Activated T-cell treated with anti-CD3 and anti-CD28 coated beads for 48 hours (primary cell): Measurements from ENCODE around the gene OPRL1.

Source experiments
- DNase-seq: peaks from one replicate; pipeline ENCODE4 v3.0.0-alpha.2; 2020; ENCODE audit warnings: low read depth

The OPRL1 gene

GRCh38 chr20:64072498-64073063 is 7.3 kb upstream of the OPRL1 start:
- no peak for DNase-seq

- no peak for DNase-seq
Observed at GRCh38 chr20:64073476-64074183, 6.3 kb upstream of the OPRL1 start.

GRCh38 chr20:64074184-64074789 is 5.6 kb upstream of the OPRL1 start:
- DNase-seq: no peak

- no peak for DNase-seq
Observed at GRCh38 chr20:64074963-64075362, 4.9 kb upstream of the OPRL1 start.

- no peak for DNase-seq
Observed at GRCh38 chr20:64075556-64075955, 4.3 kb upstream of the OPRL1 start.

- DNase-seq: no peak
Observed at GRCh38 chr20:64076061-64076997, 3.6 kb upstream of the OPRL1 start.

GRCh38 chr20:64077094-64077493 is 2.8 kb upstream of the OPRL1 start:
- no peak for DNase-seq

GRCh38 chr20:64077541-64077875 is 2.4 kb upstream of the OPRL1 start:
- DNase-seq: no peak

- no peak for DNase-seq
Observed at GRCh38 chr20:64077876-64078551, 1.9 kb upstream of the OPRL1 start.

GRCh38 chr20:64078934-64079272 is 979 bp upstream of the OPRL1 start:
- DNase-seq: no peak

- peak; percentile 74 for DNase-seq
Observed at GRCh38 chr20:64079273-64080012, 439 bp upstream of the OPRL1 start, which contains the start of gene RGS19. Gene RGS19, minus strand, starts transcription at chr20:64079518. Its CDS starts 2,632 bp downstream, at chr20:64076886.

GRCh38 chr20:64080813-64081623 is 1.1 kb downstream of the OPRL1 start:
- no peak for DNase-seq

GRCh38 chr20:64081624-64081964 is 1.7 kb downstream of the OPRL1 start:
- no peak for DNase-seq

GRCh38 chr20:64082126-64082731 is 2.3 kb downstream of the OPRL1 start:
- no peak for DNase-seq

- DNase-seq: no peak
Observed at GRCh38 chr20:64082820-64083377, 3.0 kb downstream of the OPRL1 start.

- DNase-seq: peak; percentile 76
Observed at GRCh38 chr20:64083378-64083803, 3.5 kb downstream of the OPRL1 start.

- DNase-seq: no peak
Observed at GRCh38 chr20:64083804-64084684, 4.2 kb downstream of the OPRL1 start, which contains the start of gene LKAAEAR1. Gene LKAAEAR1, minus strand, starts transcription at chr20:64084398. Its CDS starts 179 bp downstream, at chr20:64084219.

GRCh38 chr20:64084685-64085152 is 4.8 kb downstream of the OPRL1 start:
- DNase-seq: no peak
